ENCODE measurements around the gene SEMA3G. TPM values are rescaled to one million over a fixed set of nuclear protein-coding genes. Genes with fewer than 3 reads are reported as not detected.

Gene SEMA3G
- total RNA-seq, 3 donors from 2014 or later = 2.7 to 10.2 (median 3.1) TPM

- ATAC-seq (no peak), DNase-seq (no peak)
- H3K9me3 ChIP-seq = no peaks in the 10 kb centered on the region
- peaks cover 5% of the 10 kb centered on the region for H3K4me1 ChIP-seq (ENCODE audit: low read depth)
- TF ChIP-seq CTCF (IDR thresholded peaks at IDR 0.05) = no peak
- no peak overlapping the region for H3K4me3 ChIP-seq
- intact Hi-C loops (cut with DNase I, micrococcal nuclease) = no loop called here
- no peaks in the 10 kb centered on the region for H3K36me3 ChIP-seq (ENCODE audit: low read depth)
These were observed 2.3 kb downstream of the SEMA3G start for GRCh38 chr3:52442409-52443267.

- no peaks in the 10 kb centered on the region for H3K9me3 ChIP-seq
- intact Hi-C loops (cut with DNase I, micrococcal nuclease) = no loop called here
- no peak for ATAC-seq
- no peak for DNase-seq
- H3K4me3 ChIP-seq = no peak overlapping the region
- no peak for TF ChIP-seq CTCF (IDR thresholded peaks at IDR 0.05)
- peaks cover 5% of the 10 kb centered on the region for H3K4me1 ChIP-seq (ENCODE audit: low read depth)
- H3K36me3 ChIP-seq (ENCODE audit: low read depth) = no peaks in the 10 kb centered on the region
These were observed 3.1 kb downstream of the SEMA3G start for GRCh38 chr3:52441772-52442332.

DNA sequence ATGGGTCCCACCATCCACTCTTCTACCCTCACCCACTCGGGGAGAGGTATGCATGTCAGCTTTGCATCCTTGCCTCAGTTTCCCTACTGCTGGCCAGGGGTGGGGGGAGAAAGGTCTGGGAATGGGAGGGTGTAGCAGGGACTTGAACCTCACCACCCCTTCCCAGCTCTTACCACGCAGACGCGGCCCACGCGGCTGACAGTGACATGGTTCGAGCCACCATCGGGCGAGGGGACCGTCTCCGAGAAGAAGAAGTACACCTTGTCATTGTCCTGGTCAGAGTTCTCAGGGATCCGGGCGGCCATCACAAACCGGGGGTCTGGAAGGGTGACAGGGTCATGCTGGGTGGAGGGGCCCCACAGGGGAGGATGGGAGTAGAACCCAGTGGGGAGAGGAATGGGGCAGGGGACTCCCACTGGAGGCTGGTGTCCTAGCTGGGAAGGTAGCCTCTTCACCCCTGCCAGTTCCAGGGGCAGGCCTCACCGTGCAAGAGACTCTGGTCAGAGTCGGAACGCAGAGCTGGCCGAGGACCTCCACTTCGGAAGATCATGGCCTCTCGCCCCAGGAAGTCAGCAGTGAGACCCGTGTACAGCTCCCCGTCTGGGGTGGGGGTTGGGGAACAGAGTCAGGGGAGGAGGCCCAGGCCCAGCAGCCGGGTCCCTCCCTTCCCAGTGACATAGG is 3.7 kb downstream of the SEMA3G start:
- no peak for DNase-seq
- intact Hi-C loops (cut with DNase I, micrococcal nuclease) = no loop called here
- no peak for ATAC-seq

DNA sequence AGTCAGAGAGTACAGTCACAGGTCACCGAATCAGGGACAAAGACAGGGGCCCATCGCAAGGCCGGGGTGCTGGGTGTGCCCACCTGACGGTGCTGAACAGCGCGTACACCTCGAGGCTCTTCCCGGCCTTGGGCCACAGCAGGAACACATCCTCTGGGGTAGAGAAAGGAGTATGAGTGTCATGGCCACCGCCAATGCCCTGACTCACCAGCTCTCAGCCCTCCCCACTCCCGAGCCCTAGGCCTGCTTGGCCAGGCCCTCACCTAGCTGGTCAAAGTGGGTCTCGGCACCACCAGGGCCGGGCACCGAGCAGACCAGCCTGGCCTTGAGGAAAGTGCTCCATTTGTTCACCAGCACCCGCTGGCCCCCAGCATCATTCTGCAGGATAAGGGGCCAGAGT is 4.2 kb downstream of the SEMA3G start:
- intact Hi-C loops (cut with DNase I, micrococcal nuclease) = no loop called here
- no peak overlapping the region for H3K4me3 ChIP-seq
- no peaks in the 10 kb centered on the region for H3K9me3 ChIP-seq
- peaks cover 5% of the 10 kb centered on the region for H3K4me1 ChIP-seq (ENCODE audit: low read depth)
- no peak for ATAC-seq
- no peaks in the 10 kb centered on the region for H3K36me3 ChIP-seq (ENCODE audit: low read depth)
- DNase-seq = no peak
- no peak for TF ChIP-seq CTCF (IDR thresholded peaks at IDR 0.05)

More for the DNA sequence above, 3.7 kb downstream of the SEMA3G start:
- Histone ChIP-seq H3K4me1 (ENCODE audit: low read depth) (peaks cover 5% of the 10 kb centered on the region), H3K9me3 (no peaks in the 10 kb centered on the region), H3K4me3 (no peak overlapping the region), H3K36me3 (ENCODE audit: low read depth) (no peaks in the 10 kb centered on the region)
- no peak for TF ChIP-seq CTCF (IDR thresholded peaks at IDR 0.05)

- intact Hi-C loops (cut with DNase I, micrococcal nuclease) = no loop called here
- no peak for TF ChIP-seq CTCF (IDR thresholded peaks at IDR 0.05)
- Histone ChIP-seq H3K9me3 (no peaks in the 10 kb centered on the region), H3K4me3 (no peak overlapping the region), H3K4me1 (ENCODE audit: low read depth) (peaks cover 4% of the 10 kb centered on the region), H3K36me3 (ENCODE audit: low read depth) (no peaks in the 10 kb centered on the region)
- ATAC-seq (no peak), DNase-seq (no peak)
These were observed 4.7 kb downstream of the SEMA3G start for GRCh38 chr3:52440249-52440551.
